Midbrain (tissue), 1 donor: Measurements from ENCODE around the gene MRS2.
"Not testable (repeated sequence)": the region's sequence is repeated elsewhere in the genome, so short reads cannot be mapped to it uniquely, and the experiment has no call there.

Experiments
- DNase-seq: peaks from one replicate; lab custom pipeline; 2025; lab: John Stamatoyannopoulos, UW

The MRS2 gene

GRCh38 chr6:24387818-24388217 is 14.9 kb upstream of the MRS2 start:
- DNase-seq: no peak

- no peak for DNase-seq
These were observed 11.5 kb upstream of the MRS2 start for GRCh38 chr6:24391208-24391607.

- no peak for DNase-seq
These were observed 10.9 kb upstream of the MRS2 start for GRCh38 chr6:24391756-24392405.

GRCh38 chr6:24394061-24394779 is 8.5 kb upstream of the MRS2 start:
- no peak for DNase-seq

- no peak for DNase-seq
These were observed 7.8 kb upstream of the MRS2 start for GRCh38 chr6:24394780-24395437.

- DNase-seq: no peak
These were observed 5.9 kb upstream of the MRS2 start for GRCh38 chr6:24396824-24397223.

GRCh38 chr6:24397631-24398030 is 5.1 kb upstream of the MRS2 start:
- no peak for DNase-seq

- not testable (repeated sequence) for DNase-seq
These were observed 2.4 kb upstream of the MRS2 start for GRCh38 chr6:24400045-24401039.

GRCh38 chr6:24401458-24401857 is 1.3 kb upstream of the MRS2 start:
- DNase-seq: no peak

GRCh38 chr6:24403501-24403824 is 727 bp downstream of the MRS2 start:
- DNase-seq: no peak

- no peak for DNase-seq
These were observed 2.5 kb downstream of the MRS2 start for GRCh38 chr6:24405262-24405661.

GRCh38 chr6:24408719-24409410 is 6.1 kb downstream of the MRS2 start:
- DNase-seq: no peak

- DNase-seq: no peak
These were observed 7.9 kb downstream of the MRS2 start for GRCh38 chr6:24410622-24411021.

- DNase-seq: no peak
These were observed 9.6 kb downstream of the MRS2 start for GRCh38 chr6:24412294-24412693.

GRCh38 chr6:24414531-24414930 is 11.8 kb downstream of the MRS2 start:
- not testable (repeated sequence) for DNase-seq

- no peak for DNase-seq
These were observed 13.0 kb downstream of the MRS2 start for GRCh38 chr6:24415753-24416152.

GRCh38 chr6:24419526-24419925 is 16.8 kb downstream of the MRS2 start:
- DNase-seq: no peak

- no peak for DNase-seq
These were observed 22.4 kb downstream of the MRS2 start for GRCh38 chr6:24425091-24425490.

GRCh38 chr6:24426729-24427446 is 24.2 kb downstream of the MRS2 start:
- DNase-seq: no peak

GRCh38 chr6:24428615-24429014 is 25.9 kb downstream of the MRS2 start:
- no peak for DNase-seq

GRCh38 chr6:24429146-24429545 is 26.4 kb downstream of the MRS2 start:
- no peak for DNase-seq
